ENCODE measurements around the gene NID1.

Gene NID1

GRCh38 chr1:236039740-236040685 is 24.9 kb downstream of the NID1 start:
- no peaks in the 10 kb centered on the region for H3K36me3 Mint-ChIP-seq
- no peak overlapping the region for H3K4me3 Mint-ChIP-seq
- H3K27ac Mint-ChIP-seq: no peak overlapping the region
- peaks cover 8% of the 10 kb centered on the region for H3K27me3 Mint-ChIP-seq
- no peaks in the 10 kb centered on the region for H3K9me3 Mint-ChIP-seq
- H3K4me1 Mint-ChIP-seq: no peaks in the 10 kb centered on the region
- ATAC-seq (ENCODE audit: low read depth) (no peak), DNase-seq (ENCODE audit: low spot score in 2 of 2) (no peak)

GRCh38 chr1:236038034-236038433 is 26.9 kb downstream of the NID1 start:
- Mint-ChIP-seq H3K27ac (no peak overlapping the region), H3K4me1 (no peaks in the 10 kb centered on the region)
- no peak for DNase-seq (ENCODE audit: low spot score in 2 of 2)

DNA sequence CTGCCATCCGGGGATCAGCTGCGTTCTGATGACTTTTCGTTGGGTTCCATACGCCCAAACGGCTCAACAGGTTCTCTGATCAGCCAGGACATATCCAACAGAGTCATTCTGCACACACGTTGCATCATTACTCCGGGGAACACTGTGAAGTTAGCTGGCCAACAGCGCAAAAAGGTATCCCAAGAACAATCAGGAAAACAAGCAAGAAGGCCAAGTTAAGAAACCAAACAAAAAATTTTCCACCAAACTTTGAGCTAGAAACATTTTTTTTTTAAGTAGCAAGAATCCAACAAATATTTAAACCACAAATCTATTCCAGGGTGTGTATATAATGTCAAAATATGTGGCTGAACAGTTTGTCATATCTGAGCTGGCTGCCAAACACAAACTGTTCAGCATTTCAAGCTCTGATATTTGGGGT is 29.2 kb downstream of the NID1 start:
- Mint-ChIP-seq H3K4me1 (no peaks in the 10 kb centered on the region), H3K27ac (no peak overlapping the region), H3K9me3 (no peaks in the 10 kb centered on the region), H3K36me3 (no peaks in the 10 kb centered on the region), H3K4me3 (no peak overlapping the region), H3K27me3 (peaks cover 7% of the 10 kb centered on the region)
- ATAC-seq (ENCODE audit: low read depth) (no peak), DNase-seq (ENCODE audit: low spot score in 2 of 2) (no peak)

More at GRCh38 chr1:236038034-236038433, 26.9 kb downstream of the NID1 start:
- H3K9me3 Mint-ChIP-seq: no peaks in the 10 kb centered on the region
- ATAC-seq (ENCODE audit: low read depth): no peak
- no peaks in the 10 kb centered on the region for H3K36me3 Mint-ChIP-seq
- H3K4me3 Mint-ChIP-seq: no peak overlapping the region
- H3K27me3 Mint-ChIP-seq: peaks cover 10% of the 10 kb centered on the region

DNA sequence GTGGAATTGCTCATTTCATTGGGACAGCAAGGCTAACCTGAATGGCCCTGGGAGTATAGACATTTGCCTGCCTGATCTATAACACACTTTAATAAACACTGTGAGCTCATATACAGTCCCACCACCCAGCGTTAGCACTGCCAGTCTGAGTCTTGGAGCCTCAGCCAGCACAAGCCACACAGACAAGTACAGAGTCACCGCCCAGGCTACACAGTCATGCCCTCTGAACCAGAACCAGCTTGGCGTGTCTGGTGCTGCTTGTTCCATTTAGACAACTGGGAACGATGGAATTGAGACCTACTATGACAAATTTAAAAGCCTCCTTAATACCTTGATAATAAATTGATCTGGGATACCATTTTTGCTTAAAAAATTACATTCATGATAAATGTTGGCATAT is 31.6 kb downstream of the NID1 start:
- no peaks in the 10 kb centered on the region for H3K9me3 Mint-ChIP-seq
- H3K27me3 Mint-ChIP-seq: peaks cover 7% of the 10 kb centered on the region
- no peaks in the 10 kb centered on the region for H3K4me1 Mint-ChIP-seq
- DNase-seq (ENCODE audit: low spot score in 2 of 2) (no peak), ATAC-seq (ENCODE audit: low read depth) (no peak)
- H3K36me3 Mint-ChIP-seq: no peaks in the 10 kb centered on the region
- no peak overlapping the region for H3K27ac Mint-ChIP-seq
- no peak overlapping the region for H3K4me3 Mint-ChIP-seq

GRCh38 chr1:236030534-236030933 is 34.4 kb downstream of the NID1 start:
- DNase-seq (ENCODE audit: low spot score in 2 of 2) (no peak), ATAC-seq (ENCODE audit: low read depth) (no peak)
- H3K27ac Mint-ChIP-seq: no peak overlapping the region
- no peaks in the 10 kb centered on the region for H3K4me1 Mint-ChIP-seq
- H3K27me3 Mint-ChIP-seq: peaks cover 8% of the 10 kb centered on the region
- H3K4me3 Mint-ChIP-seq: no peak overlapping the region
- no peaks in the 10 kb centered on the region for H3K9me3 Mint-ChIP-seq
- H3K36me3 Mint-ChIP-seq: no peaks in the 10 kb centered on the region

DNA sequence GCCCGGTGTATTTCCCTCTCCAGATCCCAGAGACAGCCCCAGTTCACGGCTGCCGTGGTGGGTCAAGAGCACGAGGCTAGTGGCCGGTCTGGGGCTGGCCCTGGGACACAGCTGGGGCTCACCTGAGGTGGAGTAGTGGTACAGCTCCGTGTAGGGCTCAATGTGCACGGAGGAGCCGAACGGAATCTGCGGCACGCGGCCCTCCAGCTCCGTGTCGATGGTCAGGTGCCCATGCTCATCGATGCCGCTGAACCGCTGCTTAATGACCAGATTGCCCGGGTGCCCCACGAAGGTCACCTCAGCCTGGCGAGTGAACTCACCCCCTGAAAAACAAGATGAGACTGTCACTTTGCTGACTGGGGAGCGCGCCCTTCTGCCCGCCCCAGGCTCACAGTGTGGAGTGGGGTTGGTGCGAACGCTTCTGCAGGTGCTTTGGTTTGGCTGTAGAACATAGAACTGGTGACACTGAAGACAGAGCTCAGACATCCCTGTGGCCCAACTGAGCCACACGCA is 35.4 kb downstream of the NID1 start:
- ATAC-seq (ENCODE audit: low read depth) (no peak), DNase-seq (ENCODE audit: low spot score in 2 of 2) (no peak)
- H3K4me1 Mint-ChIP-seq: no peaks in the 10 kb centered on the region
- no peaks in the 10 kb centered on the region for H3K9me3 Mint-ChIP-seq
- no peaks in the 10 kb centered on the region for H3K36me3 Mint-ChIP-seq
- no peak overlapping the region for H3K4me3 Mint-ChIP-seq
- H3K27me3 Mint-ChIP-seq: peaks cover 5% of the 10 kb centered on the region
- no peak overlapping the region for H3K27ac Mint-ChIP-seq

DNA sequence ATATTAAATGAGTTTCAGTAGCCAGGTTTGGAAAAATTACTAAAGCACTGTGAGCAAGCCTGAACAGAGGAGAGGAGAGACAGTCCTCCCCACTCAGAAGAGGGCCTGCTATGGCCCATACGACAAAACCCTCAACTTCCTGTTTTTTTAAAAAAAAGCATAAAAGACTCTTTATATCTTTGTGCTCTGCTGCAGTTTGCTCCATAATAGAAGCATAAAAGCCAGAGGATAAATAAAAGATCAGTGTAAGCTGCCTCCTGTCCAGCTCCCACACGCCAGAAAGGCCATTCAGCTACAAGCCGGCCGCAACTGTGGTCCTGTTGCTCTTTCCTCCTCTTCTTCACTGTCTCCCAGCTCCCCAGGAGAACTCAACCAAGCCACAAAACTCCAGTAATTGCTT is 37.8 kb downstream of the NID1 start:
- peaks cover 3% of the 10 kb centered on the region for H3K27me3 Mint-ChIP-seq
- ATAC-seq (ENCODE audit: low read depth) (no peak), DNase-seq (ENCODE audit: low spot score in 2 of 2) (no peak)
- no peaks in the 10 kb centered on the region for H3K36me3 Mint-ChIP-seq
- no peaks in the 10 kb centered on the region for H3K9me3 Mint-ChIP-seq
- no peaks in the 10 kb centered on the region for H3K4me1 Mint-ChIP-seq
- no peak overlapping the region for H3K4me3 Mint-ChIP-seq
- H3K27ac Mint-ChIP-seq: no peak overlapping the region

GRCh38 chr1:236025836-236026235 is 39.1 kb downstream of the NID1 start:
- Mint-ChIP-seq H3K4me3 (no peak overlapping the region), H3K27me3 (peaks cover 6% of the 10 kb centered on the region), H3K9me3 (no peaks in the 10 kb centered on the region), H3K4me1 (no peaks in the 10 kb centered on the region), H3K36me3 (no peaks in the 10 kb centered on the region), H3K27ac (no peak overlapping the region)
- no peak for DNase-seq (ENCODE audit: low spot score in 2 of 2)
- no peak for ATAC-seq (ENCODE audit: low read depth)

DNA sequence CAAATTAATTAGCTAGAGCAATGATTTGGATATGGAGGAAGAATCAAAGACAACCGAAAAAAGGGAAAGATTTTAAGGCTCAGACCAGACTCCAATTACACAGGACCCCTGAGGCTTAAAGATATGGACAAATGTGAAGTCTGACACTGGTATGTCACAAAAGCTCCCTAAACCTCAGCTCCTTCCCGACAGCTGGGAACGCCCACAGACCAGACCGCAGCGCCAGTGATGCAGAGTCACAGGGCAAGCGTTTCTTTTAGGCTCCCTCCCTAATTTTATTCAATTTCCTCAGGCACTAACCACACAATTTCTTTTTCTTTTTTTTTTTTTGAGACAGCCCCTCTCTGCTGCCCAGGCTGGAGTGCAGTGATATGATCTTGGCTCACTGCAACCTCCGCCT is 40.2 kb downstream of the NID1 start:
- no peak for DNase-seq (ENCODE audit: low spot score in 2 of 2)
- Mint-ChIP-seq H3K27ac (no peak overlapping the region), H3K9me3 (no peaks in the 10 kb centered on the region), H3K36me3 (no peaks in the 10 kb centered on the region), H3K27me3 (peaks cover 13% of the 10 kb centered on the region), H3K4me1 (no peaks in the 10 kb centered on the region), H3K4me3 (no peak overlapping the region)
- ATAC-seq (ENCODE audit: low read depth): no peak

DNA sequence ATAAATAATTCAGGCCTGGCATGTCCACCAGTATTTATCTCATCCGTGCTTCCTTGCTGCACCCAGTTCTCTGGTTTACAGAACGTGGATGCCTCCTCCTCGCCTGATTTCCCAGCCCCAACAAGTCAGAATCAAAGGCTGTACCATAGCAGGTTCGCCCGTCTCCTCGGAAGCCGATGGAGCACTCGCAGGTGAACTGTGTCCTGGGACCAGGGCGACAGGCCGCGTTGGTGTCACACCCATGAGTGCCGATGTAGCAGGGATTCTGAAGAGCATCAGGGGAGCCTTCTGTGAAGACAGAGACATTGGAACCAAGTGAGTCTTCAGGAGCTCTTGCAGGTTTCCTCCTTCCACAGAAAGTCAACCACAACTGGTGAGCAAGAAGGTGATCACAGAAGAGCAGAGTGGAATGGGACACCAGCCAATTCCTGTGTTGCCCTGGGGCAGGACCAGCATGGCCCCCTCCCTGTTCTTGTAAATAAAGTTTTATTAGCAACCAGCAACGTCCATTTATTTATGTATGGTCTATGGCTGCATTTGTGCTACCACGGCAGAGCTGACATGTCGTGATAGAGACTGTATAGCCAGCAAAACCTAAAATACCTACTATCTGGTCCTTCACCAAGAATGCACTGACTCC is 40.8 kb downstream of the NID1 start:
- H3K27ac Mint-ChIP-seq: no peak overlapping the region
- H3K36me3 Mint-ChIP-seq: no peaks in the 10 kb centered on the region
- ATAC-seq (ENCODE audit: low read depth): no peak
- H3K4me3 Mint-ChIP-seq: no peak overlapping the region
- H3K4me1 Mint-ChIP-seq: no peaks in the 10 kb centered on the region
- H3K27me3 Mint-ChIP-seq: peaks cover 13% of the 10 kb centered on the region
- no peak for DNase-seq (ENCODE audit: low spot score in 2 of 2)
- no peaks in the 10 kb centered on the region for H3K9me3 Mint-ChIP-seq

DNA sequence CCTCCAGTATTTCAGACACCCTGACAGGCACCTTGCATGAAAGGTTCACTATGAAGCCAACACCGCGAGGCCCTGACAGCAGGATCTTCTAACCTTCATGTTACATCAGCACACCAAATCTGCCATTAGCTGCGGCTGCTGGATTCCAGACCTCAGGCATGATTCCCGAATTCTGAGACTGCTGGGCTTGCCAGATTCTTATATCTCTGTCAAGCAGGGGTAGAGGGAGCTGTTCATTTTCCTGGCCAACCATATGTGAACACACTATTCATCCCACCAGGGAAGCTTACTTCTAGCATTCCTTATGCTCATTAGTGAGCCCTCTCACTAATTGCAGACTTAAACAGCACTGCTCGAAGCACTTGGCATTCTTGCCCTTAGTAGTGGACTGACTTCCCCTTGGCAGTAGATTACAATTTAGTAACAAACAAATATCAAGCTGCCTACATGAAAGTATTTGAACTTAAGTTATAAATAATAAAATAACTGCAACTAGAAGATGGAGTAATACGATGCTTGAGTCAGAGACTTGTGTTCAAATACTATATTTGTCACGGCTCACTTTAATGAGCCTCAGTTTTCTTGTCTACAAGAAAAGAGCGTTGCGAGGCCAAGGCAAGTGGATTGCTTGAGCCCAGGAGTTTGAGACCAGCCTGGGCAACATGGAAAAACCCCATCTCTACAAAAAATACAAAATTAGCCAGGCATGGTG is 43.3 kb downstream of the NID1 start:
- no peaks in the 10 kb centered on the region for H3K36me3 Mint-ChIP-seq
- H3K9me3 Mint-ChIP-seq: no peaks in the 10 kb centered on the region
- DNase-seq (ENCODE audit: low spot score in 2 of 2) (no peak), ATAC-seq (ENCODE audit: low read depth) (no peak)
- no peak overlapping the region for H3K4me3 Mint-ChIP-seq
- no peaks in the 10 kb centered on the region for H3K4me1 Mint-ChIP-seq
- peaks cover 16% of the 10 kb centered on the region for H3K27me3 Mint-ChIP-seq
- H3K27ac Mint-ChIP-seq: no peak overlapping the region

- DNase-seq (ENCODE audit: low spot score in 2 of 2): no peak
- H3K27me3 Mint-ChIP-seq: peaks cover 15% of the 10 kb centered on the region
- no peak overlapping the region for H3K27ac Mint-ChIP-seq
- no peak overlapping the region for H3K4me3 Mint-ChIP-seq
- H3K9me3 Mint-ChIP-seq: no peaks in the 10 kb centered on the region
- ATAC-seq (ENCODE audit: low read depth): no peak
- H3K4me1 Mint-ChIP-seq: no peaks in the 10 kb centered on the region
- H3K36me3 Mint-ChIP-seq: peaks cover 1% of the 10 kb centered on the region
Measured at GRCh38 chr1:236020359-236021219, 44.3 kb downstream of the NID1 start.

- peaks cover 1% of the 10 kb centered on the region for H3K36me3 Mint-ChIP-seq
- no peak overlapping the region for H3K4me3 Mint-ChIP-seq
- H3K9me3 Mint-ChIP-seq: no peaks in the 10 kb centered on the region
- no peak overlapping the region for H3K27ac Mint-ChIP-seq
- ATAC-seq (ENCODE audit: low read depth) (no peak), DNase-seq (ENCODE audit: low spot score in 2 of 2) (no peak)
- no peaks in the 10 kb centered on the region for H3K4me1 Mint-ChIP-seq
- peaks cover 17% of the 10 kb centered on the region for H3K27me3 Mint-ChIP-seq
Measured at GRCh38 chr1:236018885-236019453, 45.9 kb downstream of the NID1 start.
